HG02610 (cell line): ENCODE measurements around the gene SIRPA.
"Not testable (repeated sequence)": the region's sequence is repeated elsewhere in the genome, so short reads cannot be mapped to it uniquely, and the experiment has no call there.

Experiments
- ATAC-seq: cut with Tn5 transposase; IDR thresholded peaks from one replicate; pipeline ENCODE4 v1.9.1; 2021; ENCODE audit warnings: mild to moderate bottlenecking, moderate library complexity; ENCODE audit not compliant: unreplicated experiment

SIRPA gene

DNA sequence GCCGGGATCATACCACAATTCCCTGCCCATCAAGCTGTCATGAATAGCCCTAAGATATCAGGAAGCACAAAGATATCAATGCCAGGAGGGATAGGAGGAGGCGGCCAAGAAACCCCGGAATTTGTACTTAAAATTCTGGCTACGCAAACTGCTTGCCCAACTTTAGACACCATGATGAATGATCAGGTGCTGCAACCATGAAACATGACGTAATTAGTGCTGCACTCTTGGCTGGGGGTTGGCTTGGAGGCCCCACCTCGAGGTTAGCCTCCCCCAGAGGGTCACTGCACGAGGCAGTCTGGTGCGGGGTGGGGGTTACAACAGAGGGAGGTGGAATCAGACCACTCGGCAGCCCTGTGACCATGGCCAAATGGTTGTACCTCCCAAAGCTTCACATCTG lies 8.9 kb downstream of the SIRPA start:
- no peak for ATAC-seq

DNA sequence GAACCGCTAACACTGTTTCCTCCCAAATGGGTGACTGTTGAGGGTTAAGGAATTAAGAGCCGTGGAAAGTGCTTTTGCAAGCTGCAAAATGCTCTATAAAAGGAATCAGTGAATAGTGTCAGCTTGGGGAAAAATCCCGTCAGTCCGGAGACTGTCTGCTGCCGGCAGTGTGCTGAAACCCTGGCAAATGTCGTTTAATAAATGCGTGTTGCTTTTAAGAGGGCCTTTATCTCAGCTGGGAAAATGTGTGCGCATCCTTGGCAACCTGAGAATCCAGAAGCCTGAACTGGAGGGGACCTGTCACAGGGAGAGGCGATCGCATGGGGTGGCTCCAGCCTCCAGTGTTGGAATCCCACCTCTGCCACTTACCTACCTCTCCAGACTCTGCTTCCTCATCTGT lies 9.8 kb downstream of the SIRPA start:
- no peak for ATAC-seq

DNA sequence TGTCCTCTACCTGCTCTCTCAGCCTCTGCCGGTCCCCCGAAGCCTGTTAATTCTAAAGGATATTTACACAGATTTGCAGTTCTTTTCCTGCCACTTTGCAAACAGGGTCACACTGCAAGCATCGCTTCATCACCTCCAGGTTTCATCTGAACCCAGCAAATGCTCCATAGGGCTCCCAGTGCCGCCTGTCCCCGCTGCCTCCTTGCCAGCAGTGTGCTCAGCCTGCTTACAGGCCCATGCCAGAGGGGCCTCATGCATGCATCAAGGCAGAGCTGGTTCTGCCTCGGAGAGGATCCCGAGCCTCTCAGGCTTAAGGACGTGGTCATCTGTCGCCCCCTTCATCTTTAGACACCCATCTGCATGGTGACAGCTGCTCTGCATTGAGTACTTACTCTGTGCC lies 10.5 kb downstream of the SIRPA start:
- no peak for ATAC-seq

DNA sequence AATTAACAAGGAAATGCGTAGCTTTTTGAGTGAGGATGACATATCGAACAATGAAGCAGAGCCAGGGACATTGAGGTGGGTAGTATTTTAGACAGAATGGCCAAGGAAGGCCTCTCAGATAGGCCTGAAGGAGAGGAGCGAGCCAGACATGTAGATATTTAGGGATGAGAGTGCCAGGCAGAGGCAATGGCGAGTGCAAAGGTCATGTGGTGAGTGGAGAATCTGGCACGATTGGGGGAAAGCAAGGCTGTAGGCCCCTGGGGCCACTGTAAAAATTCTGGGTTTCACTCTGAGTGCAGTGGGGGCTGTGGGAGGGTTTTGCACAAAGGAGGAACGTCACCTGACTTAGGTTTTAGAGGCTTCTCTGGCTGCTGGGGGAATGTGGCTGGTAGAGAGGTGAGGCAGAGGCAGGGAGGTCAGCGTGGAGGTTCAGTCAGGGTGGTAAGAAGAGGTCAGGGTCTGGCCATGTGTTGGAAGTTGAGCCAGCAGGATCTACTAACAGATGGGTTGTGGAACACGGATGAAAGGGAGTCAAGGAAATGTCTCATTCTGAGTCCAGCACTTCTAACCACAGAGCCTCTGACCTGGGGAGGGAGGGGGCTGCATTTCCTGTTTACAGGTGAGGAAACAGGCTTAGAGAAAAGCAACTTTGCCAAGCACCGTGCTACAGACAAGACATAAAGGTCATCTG lies 11.3 kb downstream of the SIRPA start:
- ATAC-seq: no peak

GRCh38 chr20:1907586-1907985 lies 12.4 kb downstream of the SIRPA start:
- no peak for ATAC-seq

- no peak for ATAC-seq
Measured at GRCh38 chr20:1908191-1908590, 13.0 kb downstream of the SIRPA start.

DNA sequence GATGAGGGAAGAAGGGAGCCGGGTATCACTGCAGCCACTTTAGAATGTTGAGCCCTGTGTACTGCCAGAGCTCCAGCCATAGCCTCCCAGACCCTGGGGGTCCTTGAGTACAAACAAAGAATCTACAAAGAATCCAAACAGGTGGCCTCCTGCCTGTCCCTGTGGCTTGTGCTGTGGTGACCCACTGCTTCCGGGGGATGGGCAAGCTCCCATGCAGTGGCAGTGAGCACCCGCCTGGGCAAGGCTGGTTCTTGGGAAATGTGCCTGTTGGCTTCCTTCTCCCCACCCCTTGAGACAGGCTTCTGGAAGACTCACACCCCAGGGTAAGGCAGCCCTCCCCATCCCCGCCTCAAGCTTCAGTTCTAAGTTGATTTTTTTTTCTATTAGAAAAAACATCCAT lies 13.9 kb downstream of the SIRPA start:
- ATAC-seq: no peak

- ATAC-seq: no peak
Measured at GRCh38 chr20:1911536-1911935, 16.3 kb downstream of the SIRPA start.

DNA sequence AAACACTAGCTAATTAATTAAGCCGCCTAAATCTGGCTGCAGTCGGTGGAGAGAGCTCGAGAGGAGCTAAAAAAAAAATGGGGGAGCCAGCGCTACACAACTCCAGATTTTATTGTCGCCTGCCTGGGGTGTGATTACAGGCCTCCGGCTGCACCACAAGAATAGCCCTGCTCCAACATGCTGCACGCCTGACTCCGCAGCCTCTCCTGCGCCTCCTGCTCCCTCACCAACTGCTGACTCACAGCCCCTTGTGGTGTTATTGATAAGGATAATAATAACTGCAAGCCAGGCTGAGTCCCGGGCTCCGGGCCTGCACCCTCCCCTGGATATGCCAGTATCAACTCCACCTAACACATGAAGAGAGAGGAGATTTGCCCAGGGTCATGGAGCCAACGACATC lies 16.8 kb downstream of the SIRPA start:
- no peak for ATAC-seq

- ATAC-seq: no peak
Measured at GRCh38 chr20:1912646-1913045, 17.4 kb downstream of the SIRPA start.

GRCh38 chr20:1915233-1915632 lies 20.0 kb downstream of the SIRPA start:
- not testable (repeated sequence) for ATAC-seq

- ATAC-seq: no peak
Measured at GRCh38 chr20:1915725-1916124, 20.5 kb downstream of the SIRPA start.

GRCh38 chr20:1917786-1918185 lies 22.6 kb downstream of the SIRPA start:
- ATAC-seq: no peak

GRCh38 chr20:1918491-1919165 lies 23.4 kb downstream of the SIRPA start:
- no peak for ATAC-seq

DNA sequence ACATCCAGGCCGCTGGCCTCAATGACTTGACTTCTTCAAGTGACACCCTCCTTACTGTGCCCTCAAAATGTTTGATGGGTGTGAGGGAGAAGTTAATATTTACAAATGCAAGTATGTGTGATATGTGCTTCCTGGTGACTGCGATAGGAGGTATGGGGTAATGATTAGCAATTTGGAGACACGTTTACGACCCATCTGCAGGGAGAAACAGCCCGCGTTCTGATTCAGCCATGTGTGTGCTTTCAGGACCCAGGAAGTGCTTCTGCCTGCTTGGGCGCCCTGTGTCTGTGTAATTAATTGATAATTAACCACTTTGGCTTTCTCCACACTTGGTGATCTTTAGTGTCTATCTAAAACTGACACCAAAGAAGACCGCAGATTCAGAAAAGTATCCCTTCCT lies 25.0 kb downstream of the SIRPA start:
- ATAC-seq: no peak

GRCh38 chr20:1920826-1921225 lies 25.6 kb downstream of the SIRPA start:
- ATAC-seq: no peak

- not testable (repeated sequence) for ATAC-seq
Measured at GRCh38 chr20:1921985-1922384, 26.8 kb downstream of the SIRPA start.

DNA sequence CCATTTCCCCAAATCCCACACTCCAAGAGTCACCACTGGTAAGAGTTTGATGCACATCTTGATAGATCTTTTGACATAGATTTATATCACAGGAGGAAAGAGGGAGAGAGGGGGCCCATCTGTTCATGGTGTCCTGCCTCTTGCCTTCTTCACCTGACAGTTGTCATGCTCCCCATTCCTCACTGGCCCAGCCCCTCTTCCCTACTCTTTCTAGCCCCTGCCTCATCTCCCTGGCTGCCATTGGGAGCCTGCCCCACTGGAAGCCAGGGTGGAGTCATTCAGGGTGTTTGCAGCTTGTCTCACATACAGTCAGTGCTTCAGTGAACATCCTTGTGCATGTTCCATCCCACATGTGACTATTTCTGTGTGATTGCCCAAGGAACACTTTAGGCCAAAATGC lies 27.6 kb downstream of the SIRPA start:
- no peak for ATAC-seq

GRCh38 chr20:1924910-1925861 lies 30.0 kb downstream of the SIRPA start:
- ATAC-seq: no peak

- no peak for ATAC-seq
Measured at GRCh38 chr20:1926237-1926636, 31.0 kb downstream of the SIRPA start.

DNA sequence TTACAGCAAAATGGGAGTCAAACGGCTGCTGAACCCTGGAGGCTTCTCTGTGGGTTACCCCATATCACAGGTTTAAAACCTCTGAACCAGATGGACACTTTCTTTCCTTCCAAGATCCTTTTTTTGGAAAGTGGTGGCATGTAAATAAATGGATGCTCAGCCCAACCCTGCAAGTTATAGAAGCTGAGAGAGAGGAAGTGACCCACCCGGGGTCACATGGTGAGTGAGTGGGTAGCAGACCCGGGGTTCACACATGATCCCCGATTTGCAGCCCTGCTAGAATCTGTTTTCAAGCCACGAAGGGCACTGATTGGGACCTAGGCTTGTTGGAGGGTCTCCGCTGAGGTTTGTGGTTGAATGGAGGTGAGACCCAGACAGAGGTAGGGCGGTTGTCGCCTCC lies 32.0 kb downstream of the SIRPA start:
- ATAC-seq: no peak

GRCh38 chr20:1928154-1928553 lies 32.9 kb downstream of the SIRPA start:
- no peak for ATAC-seq
